HAP-1 (cell line): ENCODE results near the gene TUBB3.

Source experiments
- DNase-seq, 2 experiments: peaks; one replicate each; pipeline ENCODE4 v3.0.0-alpha.2; 2016 to 2020; ENCODE audit warnings: low spot score in 2 of 2
- H3K27me3 ChIP-seq: fragments of 250-450 bp; sonication (Bioruptor Pico); 2 replicates; pipeline ENCODE4 v1.5.1; 2020; ENCODE audit warnings: low read depth, mild to moderate bottlenecking, moderate library complexity
- H3K36me3 ChIP-seq: fragments of 250-450 bp; sonication (Bioruptor Pico); replicated peaks from 2 replicates; pipeline ENCODE4 v1.5.1; 2020; ENCODE audit warnings: mild to moderate bottlenecking
- H3K4me1 ChIP-seq: fragments of 250-450 bp; sonication (Bioruptor Pico); 2 replicates; pipeline ENCODE4 v1.5.1; 2020; ENCODE audit warnings: mild to moderate bottlenecking
- H3K4me3 ChIP-seq: fragments of 250-450 bp; sonication (Bioruptor Pico); 2 replicates; pipeline ENCODE4 v1.5.1; 2020; ENCODE audit warnings: mild to moderate bottlenecking, moderate library complexity
- H3K9me3 ChIP-seq: fragments of 250-450 bp; sonication (Bioruptor Pico); 2 replicates; pipeline ENCODE4 v1.5.1; 2020; ENCODE audit warnings: mild to moderate bottlenecking, moderate library complexity
- in situ Hi-C: fragments of 300-500 bp; cut with MboI; formaldehyde crosslinking; loops from 3 replicates; pipeline ENCODE4 v1.14.3; 2020; ENCODE audit warnings: low sequenced_read_pairs, inconsistent platforms, mixed read lengths

Gene TUBB3

DNA sequence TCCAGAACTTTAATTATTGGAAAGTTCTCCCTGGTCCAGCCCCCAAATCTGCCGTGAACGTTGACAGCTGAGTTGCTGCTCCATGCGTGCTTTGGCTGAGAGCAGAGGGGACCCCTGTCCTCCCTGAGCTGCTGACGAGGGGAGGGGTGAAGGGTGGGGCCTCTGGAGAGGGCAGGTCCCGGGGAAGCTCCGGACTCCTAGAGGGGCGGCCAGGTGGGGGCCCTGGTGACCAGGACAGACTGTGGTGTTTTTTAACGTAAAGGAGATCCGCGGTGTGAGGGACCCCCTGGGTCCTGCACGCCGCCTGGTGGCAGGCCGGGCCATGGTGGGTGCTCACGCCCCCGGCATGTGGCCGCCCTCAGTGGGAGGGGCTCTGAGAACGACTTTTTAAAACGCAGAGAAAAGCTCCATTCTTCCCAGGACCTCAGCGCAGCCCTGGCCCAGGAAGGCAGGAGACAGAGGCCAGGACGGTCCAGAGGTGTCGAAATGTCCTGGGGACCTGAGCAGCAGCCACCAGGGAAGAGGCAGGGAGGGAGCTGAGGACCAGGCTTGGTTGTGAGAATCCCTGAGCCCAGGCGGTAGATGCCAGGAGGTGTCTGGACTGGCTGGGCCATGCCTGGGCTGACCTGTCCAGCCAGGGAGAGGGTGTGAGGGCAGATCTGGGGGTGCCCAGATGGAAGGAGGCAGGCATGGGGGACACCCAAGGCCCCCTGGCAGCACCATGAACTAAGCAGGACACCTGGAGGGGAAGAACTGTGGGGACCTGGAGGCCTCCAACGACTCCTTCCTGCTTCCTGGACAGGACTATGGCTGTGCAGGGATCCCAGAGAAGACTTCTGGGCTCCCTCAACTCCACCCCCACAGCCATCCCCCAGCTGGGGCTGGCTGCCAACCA is 4.4 kb upstream of the TUBB3 start, which contains the start of gene MC1R:
MC1R (plus strand) TSS at position 410 of the 895 bp plus-strand sequence; CDS start at position 807, 397 bp downstream.
- Histone ChIP-seq H3K9me3 (no peaks in the 10 kb centered on the region), H3K4me3 (peak within 1 kb of the TSS; percentile 13), H3K36me3 (no peaks in the 10 kb centered on the region), H3K4me1 (peaks cover 24% of the 10 kb centered on the region), H3K27me3 (no peaks in the 10 kb centered on the region)
- in situ Hi-C loops = no loop called here
- peak; percentile 78 to 85 for DNase-seq

DNA sequence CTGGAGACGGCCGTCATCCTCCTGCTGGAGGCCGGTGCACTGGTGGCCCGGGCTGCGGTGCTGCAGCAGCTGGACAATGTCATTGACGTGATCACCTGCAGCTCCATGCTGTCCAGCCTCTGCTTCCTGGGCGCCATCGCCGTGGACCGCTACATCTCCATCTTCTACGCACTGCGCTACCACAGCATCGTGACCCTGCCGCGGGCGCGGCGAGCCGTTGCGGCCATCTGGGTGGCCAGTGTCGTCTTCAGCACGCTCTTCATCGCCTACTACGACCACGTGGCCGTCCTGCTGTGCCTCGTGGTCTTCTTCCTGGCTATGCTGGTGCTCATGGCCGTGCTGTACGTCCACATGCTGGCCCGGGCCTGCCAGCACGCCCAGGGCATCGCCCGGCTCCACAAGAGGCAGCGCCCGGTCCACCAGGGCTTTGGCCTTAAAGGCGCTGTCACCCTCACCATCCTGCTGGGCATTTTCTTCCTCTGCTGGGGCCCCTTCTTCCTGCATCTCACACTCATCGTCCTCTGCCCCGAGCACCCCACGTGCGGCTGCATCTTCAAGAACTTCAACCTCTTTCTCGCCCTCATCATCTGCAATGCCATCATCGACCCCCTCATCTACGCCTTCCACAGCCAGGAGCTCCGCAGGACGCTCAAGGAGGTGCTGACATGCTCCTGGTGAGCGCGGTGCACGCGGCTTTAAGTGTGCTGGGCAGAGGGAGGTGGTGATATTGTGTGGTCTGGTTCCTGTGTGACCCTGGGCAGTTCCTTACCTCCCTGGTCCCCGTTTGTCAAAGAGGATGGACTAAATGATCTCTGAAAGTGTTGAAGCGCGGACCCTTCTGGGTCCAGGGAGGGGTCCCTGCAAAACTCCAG is 3.4 kb upstream of the TUBB3 start:
- Histone ChIP-seq H3K4me1 (peaks cover 33% of the 10 kb centered on the region), H3K27me3 (no peaks in the 10 kb centered on the region), H3K36me3 (no peaks in the 10 kb centered on the region), H3K9me3 (no peaks in the 10 kb centered on the region), H3K4me3 (no peak overlapping the region)
- in situ Hi-C loops = no loop called here
- no peak for DNase-seq

DNA sequence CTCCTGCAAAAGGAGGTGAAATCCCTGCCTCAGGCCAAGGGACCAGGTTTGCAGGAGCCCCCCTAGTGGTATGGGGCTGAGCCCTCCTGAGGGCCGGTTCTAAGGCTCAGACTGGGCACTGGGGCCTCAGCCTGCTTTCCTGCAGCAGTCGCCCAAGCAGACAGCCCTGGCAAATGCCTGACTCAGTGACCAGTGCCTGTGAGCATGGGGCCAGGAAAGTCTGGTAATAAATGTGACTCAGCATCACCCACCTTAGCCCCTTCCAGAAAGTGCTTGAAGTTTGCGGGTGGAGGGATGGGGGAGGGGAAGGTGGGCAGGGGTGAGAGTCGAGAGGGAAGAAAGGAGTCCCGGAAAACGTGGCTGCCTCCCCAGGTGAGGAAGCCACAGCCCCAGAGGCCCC is 2.4 kb upstream of the TUBB3 start:
- H3K27me3 ChIP-seq = no peaks in the 10 kb centered on the region
- DNase-seq = no peak
- H3K9me3 ChIP-seq = no peaks in the 10 kb centered on the region
- no peak overlapping the region for H3K4me3 ChIP-seq
- in situ Hi-C loops = no loop called here
- no peaks in the 10 kb centered on the region for H3K36me3 ChIP-seq
- H3K4me1 ChIP-seq = peaks cover 33% of the 10 kb centered on the region

DNA sequence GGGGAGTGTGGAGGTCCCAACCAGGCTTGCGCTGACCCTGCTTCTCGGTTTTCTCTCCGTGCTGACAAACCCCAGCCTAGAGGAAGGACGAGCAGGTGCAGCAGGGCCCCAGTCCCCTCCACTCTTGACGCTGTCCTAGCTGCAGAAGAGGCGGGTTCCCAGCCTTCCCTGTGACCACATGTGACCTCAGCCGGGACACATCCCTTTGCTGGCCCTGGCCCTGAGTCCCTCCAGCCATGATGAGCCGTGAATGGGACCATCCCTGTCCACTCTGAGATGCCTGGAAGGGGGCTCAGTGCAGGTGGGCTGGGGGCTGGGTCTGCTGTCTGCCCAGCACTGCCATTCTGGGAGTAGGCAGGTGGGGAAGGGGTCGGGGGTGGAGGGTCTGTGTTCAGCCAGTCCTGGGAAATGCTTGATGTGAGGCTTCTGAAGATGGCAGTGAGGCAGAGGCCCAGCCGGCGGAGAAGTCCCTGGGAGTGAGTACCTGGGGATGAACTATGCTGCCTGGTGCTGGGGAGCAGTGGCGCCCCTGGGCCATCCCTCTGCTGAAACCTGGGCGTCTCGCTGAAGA is 1.9 kb upstream of the TUBB3 start:
- no peak for DNase-seq
- Histone ChIP-seq H3K36me3 (no peaks in the 10 kb centered on the region), H3K4me3 (peak overlapping the region; percentile 61; the same call in 1 of the 2 replicates), H3K4me1 (peaks cover 33% of the 10 kb centered on the region), H3K9me3 (no peaks in the 10 kb centered on the region), H3K27me3 (no peaks in the 10 kb centered on the region)
- in situ Hi-C loops = no loop called here

DNA sequence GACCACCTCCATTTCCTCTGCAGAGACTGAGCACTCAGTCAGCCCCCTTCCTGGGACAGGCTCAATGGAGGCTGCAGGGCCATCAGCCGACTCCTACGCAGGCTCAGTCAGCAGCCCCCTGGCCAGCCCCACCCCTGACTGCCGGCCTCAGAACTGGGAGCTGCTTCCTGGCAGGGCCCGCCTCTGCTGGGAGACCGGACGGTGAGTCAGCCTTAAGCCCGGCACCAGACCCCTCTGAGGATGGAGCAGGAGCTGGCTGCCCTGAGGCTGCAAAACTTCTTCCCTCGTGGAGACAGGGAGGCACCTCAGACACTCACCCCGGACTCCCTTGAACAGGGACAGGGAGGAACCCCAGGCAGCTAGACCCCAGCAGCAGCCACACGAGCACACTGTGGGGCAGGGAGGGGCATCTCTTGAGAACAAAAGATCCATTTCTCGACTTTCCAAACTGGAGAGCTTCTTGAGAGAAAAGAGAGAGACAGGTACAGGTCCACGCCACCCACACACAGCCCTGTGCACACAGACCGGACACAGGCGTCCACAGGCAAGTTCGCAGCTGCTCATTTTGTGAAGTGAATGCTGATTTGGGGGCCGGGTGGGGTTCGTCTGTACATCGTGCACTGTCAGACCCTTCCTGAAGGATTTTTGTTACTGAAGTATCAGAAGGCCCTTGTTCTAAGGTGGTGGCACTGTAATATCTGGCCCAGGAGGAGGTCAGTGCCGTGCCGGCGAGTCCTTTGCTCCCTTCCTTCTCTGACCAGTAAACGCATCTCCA is 1.3 kb upstream of the TUBB3 start:
- peak overlapping the region; percentile 61 for H3K4me3 ChIP-seq
- in situ Hi-C loops = no loop called here
- DNase-seq = peak; percentile 56 to 86
- peaks cover 36% of the 10 kb centered on the region for H3K4me1 ChIP-seq
- H3K36me3 ChIP-seq = no peaks in the 10 kb centered on the region
- H3K27me3 ChIP-seq = no peaks in the 10 kb centered on the region
- H3K9me3 ChIP-seq = no peaks in the 10 kb centered on the region

DNA sequence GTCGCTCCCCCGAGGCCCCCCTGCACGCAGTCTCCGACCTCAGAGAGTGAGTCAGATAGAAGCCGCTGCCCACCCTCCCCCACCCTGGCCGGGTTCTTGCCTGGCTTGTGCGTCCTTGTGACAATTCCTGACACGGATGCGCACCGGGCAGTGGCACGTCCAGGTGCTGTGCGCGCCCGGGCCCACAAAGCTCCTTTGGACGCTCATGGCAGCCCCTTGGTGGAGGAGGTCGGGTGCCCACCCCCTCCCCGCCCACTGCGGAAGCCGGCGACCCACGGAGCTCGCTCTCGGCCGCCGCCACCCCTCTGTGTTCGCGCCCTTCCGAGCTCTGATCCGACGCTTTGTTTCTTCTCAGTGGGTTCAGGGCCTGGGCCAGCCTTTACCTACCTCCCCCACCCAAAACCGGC is 662 bp upstream of the TUBB3 start:
- H3K4me3 ChIP-seq = peak overlapping the region; percentile 61
- no peaks in the 10 kb centered on the region for H3K36me3 ChIP-seq
- DNase-seq = peak; percentile 21 to 78
- peaks cover 34% of the 10 kb centered on the region for H3K4me1 ChIP-seq
- H3K9me3 ChIP-seq = no peaks in the 10 kb centered on the region
- in situ Hi-C loops = no loop called here
- H3K27me3 ChIP-seq = no peaks in the 10 kb centered on the region

DNA sequence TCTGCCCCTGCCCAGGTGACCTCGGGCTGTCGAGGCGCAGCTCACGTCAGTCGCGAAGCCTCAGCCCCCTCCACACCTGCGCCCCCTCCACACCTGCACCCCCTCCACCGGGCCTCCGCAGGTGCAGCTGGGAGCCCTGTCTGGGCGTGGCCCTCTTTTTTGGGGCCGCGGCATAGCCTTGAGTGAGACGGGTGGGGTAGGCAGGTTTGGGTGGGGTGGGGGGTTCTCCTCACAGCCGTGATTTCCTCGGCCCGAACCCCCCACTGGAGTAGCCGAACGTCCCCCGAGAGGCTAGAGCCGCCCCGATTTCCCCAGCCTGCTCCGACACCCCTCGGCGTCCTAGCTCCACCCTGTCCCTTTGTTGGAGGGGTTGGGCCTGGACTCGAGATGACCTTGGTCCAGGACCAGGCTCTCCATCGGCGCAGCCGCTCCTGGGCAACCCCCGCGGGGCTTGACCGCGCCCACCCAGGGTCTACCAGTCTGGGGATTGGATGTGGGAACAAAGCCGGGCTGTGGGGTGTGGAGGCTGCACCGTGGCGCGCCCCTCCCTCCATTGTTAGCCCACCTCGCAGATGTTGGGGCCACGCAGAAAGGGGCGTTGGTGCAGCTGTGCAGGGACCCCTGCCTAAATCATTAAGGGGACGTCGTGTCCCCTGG is 626 bp downstream of the TUBB3 start:
- no peaks in the 10 kb centered on the region for H3K9me3 ChIP-seq
- DNase-seq = peak; percentile 28 to 80

DNA sequence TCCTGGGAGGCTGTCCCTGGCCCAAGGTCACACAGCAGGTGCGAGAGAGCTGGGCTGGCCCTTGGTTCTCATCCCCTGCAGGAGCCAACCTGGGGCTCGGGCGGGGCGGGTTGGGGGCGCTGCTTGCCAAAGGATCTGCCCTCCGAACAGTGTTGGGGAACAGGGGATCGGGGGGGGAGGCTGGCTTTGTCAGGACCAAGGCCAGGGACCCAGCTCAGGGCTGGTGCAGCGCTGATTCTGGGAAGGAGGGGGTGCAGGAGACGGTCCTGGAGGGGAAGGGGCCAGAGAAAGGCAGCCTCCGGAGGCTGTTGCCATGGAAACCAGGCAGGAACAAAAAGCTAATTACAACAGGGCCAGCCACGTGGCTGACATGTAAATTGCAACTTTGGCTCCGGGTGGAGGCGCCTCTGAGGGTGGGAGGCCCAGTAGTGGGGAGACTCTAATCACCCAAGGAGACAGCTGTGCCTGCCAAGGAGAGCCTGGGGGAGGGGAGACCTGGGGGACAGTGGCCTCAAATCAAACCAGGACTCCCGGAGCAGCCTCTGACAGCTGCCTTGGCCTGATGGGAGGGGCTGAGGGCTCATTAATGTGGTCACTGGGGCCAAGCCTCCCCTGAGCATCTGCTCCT is 1.3 kb downstream of the TUBB3 start:
- in situ Hi-C loops = no loop called here

More for the DNA sequence above, 626 bp downstream of the TUBB3 start:
- in situ Hi-C loops = no loop called here
- Histone ChIP-seq H3K4me3 (peak overlapping the region; percentile 61), H3K27me3 (no peaks in the 10 kb centered on the region), H3K36me3 (no peaks in the 10 kb centered on the region), H3K4me1 (peaks cover 25% of the 10 kb centered on the region)

DNA sequence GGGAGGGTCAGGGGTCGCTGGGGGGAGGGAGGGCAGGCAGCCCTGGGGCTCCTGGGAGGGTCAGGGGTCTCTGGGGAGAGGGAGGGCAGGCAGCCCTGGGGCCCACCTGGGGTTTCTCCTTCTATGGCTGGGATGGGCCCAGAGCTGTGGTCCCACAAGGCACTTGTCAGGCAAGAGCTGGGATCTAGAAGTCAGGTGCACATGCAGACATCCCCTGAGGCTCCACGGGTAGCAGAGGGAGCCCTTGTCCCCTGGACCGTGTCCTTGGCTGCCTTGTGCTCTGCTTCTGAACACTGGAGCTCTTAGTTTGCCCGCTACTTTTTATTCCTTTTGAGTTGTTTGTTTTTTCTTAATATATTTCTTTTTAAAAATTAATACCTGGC is 1.8 kb downstream of the TUBB3 start:
- in situ Hi-C loops = no loop called here
- no peaks in the 10 kb centered on the region for H3K27me3 ChIP-seq
- no peaks in the 10 kb centered on the region for H3K36me3 ChIP-seq
- no peaks in the 10 kb centered on the region for H3K9me3 ChIP-seq
- H3K4me3 ChIP-seq = peak overlapping the region; percentile 48; the same call in 1 of the 2 replicates
- H3K4me1 ChIP-seq = peaks cover 25% of the 10 kb centered on the region
- DNase-seq = peak; percentile 8 to 48

More for the DNA sequence above, 1.3 kb downstream of the TUBB3 start:
- no peaks in the 10 kb centered on the region for H3K36me3 ChIP-seq
- H3K9me3 ChIP-seq = no peaks in the 10 kb centered on the region
- H3K27me3 ChIP-seq = no peaks in the 10 kb centered on the region
- DNase-seq = peak; percentile 57 to 80
- peak overlapping the region; percentile 61 for H3K4me3 ChIP-seq
- peaks cover 25% of the 10 kb centered on the region for H3K4me1 ChIP-seq

DNA sequence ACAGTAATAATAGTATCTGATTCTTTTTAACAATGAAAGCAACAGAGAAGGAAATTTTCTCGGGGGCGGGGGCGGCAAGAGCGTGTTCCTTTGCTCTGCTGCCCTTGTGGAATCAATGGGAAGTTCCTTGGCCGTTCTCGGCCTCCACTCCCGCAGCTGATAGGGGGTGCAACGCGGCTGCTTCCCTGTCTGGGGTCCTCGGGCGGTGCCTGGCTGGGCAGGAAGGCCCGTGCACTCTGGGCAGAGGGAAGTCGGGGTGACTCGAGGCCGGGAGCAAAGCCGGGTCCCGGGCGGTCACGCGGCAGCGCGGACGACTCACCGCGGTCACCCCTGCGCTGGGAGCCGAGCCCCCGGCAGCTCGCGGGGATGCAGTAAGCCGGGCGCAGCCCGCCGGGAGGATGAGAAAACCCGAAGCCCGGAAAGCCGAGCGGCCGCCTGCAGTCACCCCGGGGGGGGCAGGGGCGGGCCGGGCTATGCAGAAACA is 2.5 kb downstream of the TUBB3 start:
- Histone ChIP-seq H3K9me3 (no peaks in the 10 kb centered on the region), H3K36me3 (no peaks in the 10 kb centered on the region), H3K4me3 (peak overlapping the region; percentile 48), H3K4me1 (peaks cover 25% of the 10 kb centered on the region), H3K27me3 (no peaks in the 10 kb centered on the region)
- in situ Hi-C loops = no loop called here
- DNase-seq = peak in 1 of 2 experiments; percentile 50

DNA sequence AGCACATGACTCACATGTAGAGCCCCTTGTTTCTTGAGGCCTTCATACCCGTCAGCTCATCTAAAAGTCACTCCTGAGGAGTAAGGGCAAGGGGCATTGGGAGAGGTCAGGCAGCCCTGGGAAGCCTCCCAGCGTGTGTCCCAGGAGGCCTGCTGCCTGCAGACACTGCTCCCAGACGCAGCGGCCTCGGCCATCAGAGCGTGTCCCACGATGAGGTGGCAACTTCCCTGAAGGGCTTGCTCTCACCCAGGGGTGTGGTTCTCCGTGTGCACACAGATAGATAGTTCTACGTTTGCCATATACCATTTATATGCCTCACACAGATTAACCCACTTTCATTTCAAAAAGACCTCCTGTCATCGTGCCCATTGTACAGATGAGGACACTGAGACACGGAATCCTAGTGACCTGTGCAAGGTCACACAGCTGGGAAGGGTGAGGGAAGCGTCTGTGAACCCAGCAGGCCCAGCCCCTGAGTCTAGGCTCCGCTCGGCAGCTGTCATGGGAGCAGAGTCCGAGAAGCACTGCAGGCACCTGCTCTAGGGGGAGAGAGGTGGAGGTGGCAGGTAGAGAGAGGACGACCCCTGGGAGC is 8.3 kb downstream of the TUBB3 start:
- H3K27me3 ChIP-seq = no peaks in the 10 kb centered on the region
- in situ Hi-C loops = no loop called here
- H3K4me3 ChIP-seq = no peak overlapping the region
- H3K9me3 ChIP-seq = no peaks in the 10 kb centered on the region
- DNase-seq = no peak
- H3K36me3 ChIP-seq = peaks cover 36% of the 10 kb centered on the region
- H3K4me1 ChIP-seq = peaks cover 1% of the 10 kb centered on the region; the same call in 1 of the 2 replicates

DNA sequence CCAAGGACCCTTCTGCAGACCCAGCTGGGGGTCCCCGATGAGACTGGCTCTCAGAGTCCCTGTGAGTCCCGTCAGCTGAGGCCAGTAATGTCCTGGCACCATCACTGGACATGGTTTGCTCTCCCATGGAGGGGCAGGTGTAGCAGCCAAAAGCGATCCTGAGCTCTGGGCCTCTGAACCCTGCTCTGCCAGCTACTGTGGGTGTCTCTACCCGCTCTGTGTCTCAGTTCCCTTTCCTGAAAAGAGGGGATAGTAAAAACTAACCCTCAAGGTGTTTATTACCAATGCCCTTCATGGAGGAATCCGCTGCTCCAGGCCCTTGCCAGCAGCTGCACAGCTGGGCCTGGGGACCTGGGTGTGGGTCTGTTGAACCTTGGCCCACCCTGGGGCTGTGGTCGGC is 8.8 kb downstream of the TUBB3 start:
- Histone ChIP-seq H3K4me1 (no peaks in the 10 kb centered on the region), H3K36me3 (peaks cover 36% of the 10 kb centered on the region), H3K4me3 (no peak overlapping the region), H3K27me3 (no peaks in the 10 kb centered on the region), H3K9me3 (no peaks in the 10 kb centered on the region)
- DNase-seq = no peak
- in situ Hi-C loops = no loop called here
